Activated CD8-positive, alpha-beta memory T cell treated with anti-CD3 and anti-CD28 coated beads for 4 hours (primary cell): ENCODE measurements around the gene KCTD12.
A peak's percentile ranks its signal among the peaks of the same experiment; 100 is the strongest.
"Not testable (repeated sequence)": the region's sequence is repeated elsewhere in the genome, so short reads cannot be mapped to it uniquely, and the experiment has no call there.

Experiments
- DNase-seq, 2 donors: peaks; one replicate each; pipeline ENCODE4 v3.0.0-alpha.2; 2020; ENCODE audit warnings: low read depth in 2 of 2

KCTD12 gene

GRCh38 chr13:76886292-76887075 is at the start of gene KCTD12:
Gene KCTD12, minus strand, starts transcription at chr13:76886405. Its CDS starts 257 bp downstream, at chr13:76886148.
- DNase-seq = peak; percentile 64 to 79

- DNase-seq = no peak
Observed at GRCh38 chr13:76934671-76935070, 48.5 kb upstream of the KCTD12 start.

DNA sequence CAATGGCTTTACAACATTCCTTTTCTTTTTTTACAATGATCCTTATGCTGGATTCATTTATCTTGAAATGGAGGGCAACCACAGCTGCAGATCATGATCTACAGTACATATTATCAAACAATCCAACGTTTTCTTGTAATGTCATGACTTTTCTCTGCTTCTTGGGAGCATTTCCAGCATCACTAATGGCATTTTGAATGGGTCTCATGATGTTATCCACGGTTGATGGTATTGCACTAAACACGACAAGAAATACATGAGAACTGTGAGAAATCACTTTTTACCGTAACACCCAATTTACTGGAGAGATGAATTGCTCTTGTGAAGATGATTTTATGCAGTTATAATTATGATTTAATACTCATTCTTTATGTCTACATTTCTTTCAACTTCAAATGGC is 45.9 kb upstream of the KCTD12 start:
- no peak for DNase-seq

DNA sequence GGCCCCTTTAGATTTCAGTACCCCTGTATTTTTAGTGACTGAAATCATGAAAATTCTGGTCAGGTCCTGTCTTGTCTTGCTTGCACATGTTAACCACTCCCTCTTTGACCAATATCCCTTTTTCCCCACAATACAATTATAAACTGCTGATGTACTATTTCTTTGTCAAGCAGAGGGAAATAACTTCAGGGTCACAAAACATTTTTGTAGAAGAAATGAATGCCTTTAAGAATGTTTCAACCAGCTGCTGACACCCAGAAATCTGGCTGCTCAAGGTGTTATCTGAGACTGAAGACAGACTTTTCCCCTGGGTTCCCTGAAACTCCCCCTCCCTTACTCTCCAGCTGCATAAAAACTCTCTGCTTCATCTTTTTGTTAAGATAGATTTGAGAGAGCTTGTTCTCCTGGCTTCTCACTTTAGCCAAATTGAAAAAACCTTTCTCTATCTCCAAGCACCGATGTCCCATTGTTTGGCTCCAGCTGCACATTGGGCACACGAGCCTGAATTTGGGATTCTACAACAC is 43.7 kb upstream of the KCTD12 start:
- no peak for DNase-seq

DNA sequence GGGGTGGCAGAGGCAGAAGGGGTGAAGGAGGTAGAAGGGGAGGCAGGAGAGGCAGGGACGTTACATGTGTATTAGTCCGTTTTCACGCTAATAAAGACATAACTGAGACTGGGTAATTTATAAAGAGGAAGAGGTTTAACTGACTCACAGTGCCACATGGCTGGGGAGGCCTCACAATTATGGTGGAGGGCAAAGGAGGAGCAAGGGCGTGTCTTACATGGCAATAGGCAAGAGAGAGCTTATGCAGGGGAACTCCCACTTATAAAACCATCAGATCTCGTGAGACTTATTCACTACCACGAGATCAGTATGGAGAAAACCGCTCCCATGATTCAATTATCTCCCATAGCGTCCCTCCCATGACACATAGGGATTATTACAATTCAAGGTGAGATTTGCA is 43.1 kb upstream of the KCTD12 start:
- no peak for DNase-seq

- DNase-seq = no peak
Observed at GRCh38 chr13:76928456-76928855, 42.3 kb upstream of the KCTD12 start.

- DNase-seq = no peak
Observed at GRCh38 chr13:76927955-76928354, 41.8 kb upstream of the KCTD12 start.

DNA sequence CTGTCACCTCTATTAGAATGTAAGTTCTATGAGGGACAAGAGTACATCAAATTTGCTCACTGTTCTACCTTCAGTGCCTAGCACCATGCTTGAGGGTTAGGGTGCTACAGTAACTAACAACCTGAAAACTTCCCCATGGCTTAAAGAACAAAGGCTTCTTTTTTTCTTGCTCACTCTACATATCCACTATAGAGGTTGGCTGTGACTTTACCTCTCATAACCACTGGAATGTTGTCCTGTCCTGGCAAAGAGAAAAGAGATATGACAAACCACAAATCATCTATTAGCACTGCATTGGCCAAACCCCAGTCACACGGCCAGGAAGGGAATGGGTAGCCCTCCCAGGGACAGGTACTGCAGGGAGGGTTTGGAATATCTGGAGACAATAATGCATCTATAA is 38.9 kb upstream of the KCTD12 start:
- no peak for DNase-seq

GRCh38 chr13:76921516-76921915 is 35.3 kb upstream of the KCTD12 start:
- no peak for DNase-seq

DNA sequence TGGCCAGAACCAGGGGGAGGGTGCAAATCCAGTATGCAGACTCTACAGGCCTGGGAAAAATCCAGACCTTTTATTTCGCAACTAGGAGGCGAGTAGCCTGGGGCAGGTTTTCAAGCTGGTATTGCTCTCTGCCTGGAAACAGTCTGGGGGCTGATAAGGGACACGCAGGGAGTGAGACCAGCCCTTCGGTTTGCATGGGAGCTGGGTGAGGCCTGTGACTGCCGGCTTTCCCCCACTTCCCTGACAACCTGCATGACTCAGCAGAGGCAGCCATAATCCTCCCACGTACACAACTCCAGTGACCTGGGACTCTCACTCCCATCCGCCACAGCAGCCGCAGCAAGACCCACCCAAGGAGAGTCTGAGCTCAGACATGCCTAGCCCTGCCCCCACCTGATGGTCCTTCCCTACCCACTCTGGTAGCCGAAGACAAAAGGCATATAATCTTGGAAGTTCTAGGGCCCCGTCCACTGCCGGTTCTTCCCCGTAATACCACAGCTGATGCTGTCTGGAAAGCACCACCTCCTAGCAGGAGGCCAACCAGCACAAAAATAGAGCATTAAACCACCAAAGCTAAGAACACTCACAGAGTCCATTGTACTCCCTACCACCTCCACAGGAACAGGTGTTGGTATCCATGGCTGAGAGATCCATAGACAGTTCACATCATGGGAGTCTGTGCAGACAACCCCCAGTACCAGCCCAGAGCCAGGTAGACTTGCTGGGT is 31.7 kb upstream of the KCTD12 start:
- not testable (repeated sequence) for DNase-seq

GRCh38 chr13:76917095-76917494 is 30.9 kb upstream of the KCTD12 start:
- DNase-seq = no peak

DNA sequence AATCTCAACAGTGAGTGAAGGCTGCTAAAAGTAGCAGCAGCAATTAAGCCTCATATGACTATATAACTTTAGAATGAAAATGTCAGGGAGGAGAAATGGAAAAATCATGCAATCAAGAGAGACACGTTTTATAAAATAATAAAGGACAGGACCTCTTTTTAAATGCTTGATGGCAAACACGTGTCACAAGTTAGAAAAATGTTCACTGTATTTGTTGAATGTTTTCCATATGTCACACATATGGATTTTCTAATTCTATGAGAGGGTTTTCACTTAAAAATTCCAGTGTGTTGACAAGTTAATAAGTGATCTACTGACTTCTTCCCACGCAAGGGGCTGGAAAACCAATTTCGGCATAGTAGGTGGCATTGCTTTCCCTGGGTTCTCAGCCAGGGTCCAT is 27.7 kb upstream of the KCTD12 start:
- DNase-seq = no peak

DNA sequence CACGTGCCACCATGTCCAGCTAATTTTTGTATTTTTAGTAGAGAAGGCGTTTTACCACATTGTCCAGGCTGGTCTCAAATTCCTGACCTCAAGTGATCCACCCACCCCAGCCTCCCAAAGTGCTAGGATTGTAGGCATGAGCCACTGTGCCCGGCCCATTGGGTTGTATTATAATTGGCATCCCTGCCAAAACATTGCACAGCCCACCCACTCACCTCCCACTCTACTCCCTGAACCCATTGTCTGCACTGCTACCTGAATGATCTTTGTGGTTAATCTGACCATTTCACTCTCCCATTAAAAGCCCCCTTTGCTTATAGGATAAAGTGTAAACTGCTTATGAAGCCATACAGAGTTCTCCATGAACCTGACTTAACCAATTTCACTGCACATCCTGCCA is 26.3 kb upstream of the KCTD12 start:
- no peak for DNase-seq

DNA sequence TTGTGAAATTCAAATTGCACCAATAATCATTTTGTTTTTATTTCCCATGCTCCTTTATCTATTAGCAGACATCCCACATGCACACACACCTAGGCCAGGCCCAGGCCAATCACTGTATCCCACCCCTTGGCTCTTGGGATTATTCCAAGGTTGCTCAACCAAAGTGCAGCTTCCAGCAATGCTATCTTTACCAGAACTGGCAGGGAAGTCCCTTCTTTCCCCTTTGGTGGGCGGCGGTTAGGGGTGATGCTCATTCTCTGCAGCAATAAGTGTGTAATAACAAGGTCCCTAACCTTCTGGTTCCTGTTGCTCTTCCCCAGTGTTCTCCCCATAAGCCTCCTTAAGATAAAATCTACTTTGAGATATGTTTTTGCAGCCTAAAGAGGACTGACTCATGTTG is 18.3 kb upstream of the KCTD12 start:
- no peak for DNase-seq

GRCh38 chr13:76903544-76904162 is 17.4 kb upstream of the KCTD12 start:
- peak; percentile 25 to 52 for DNase-seq

DNA sequence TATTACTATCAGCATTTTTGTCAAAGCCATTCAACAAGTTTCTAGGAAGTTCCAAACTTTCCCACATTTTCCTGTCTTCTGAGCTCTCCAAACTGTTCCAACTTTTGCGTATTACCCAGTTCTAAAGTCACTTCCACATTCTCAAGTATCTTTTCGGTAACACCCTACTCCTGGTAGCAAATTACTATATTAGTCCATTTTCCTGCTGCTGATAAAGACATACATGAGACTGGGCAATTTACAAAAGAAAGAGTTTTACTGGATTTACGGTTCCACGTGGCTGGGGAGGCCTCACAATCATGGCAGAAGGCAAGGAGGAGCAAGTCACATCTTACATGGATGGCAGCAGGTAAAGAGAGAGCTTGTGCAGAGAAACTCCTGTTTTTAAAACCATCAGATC is 12.9 kb upstream of the KCTD12 start:
- DNase-seq = not testable (repeated sequence)

DNA sequence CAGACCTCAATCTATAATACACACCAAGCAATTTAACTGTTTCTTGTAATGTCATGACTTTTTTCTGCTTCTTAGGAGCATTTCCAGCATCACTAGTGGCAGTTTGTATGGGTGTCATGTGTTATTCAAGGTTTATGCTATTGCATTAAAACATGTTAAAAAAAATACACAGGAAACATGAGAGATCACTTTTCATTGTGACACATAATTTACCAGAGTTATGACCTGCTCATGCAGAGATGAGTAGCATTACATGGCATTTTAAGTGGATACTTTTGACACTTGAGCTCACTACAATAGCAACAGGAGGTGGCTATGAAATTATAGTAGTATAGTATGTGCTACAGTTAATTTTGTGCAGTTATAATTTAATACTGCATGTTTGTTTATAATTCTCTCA is 11.0 kb upstream of the KCTD12 start:
- not testable (repeated sequence) for DNase-seq

DNA sequence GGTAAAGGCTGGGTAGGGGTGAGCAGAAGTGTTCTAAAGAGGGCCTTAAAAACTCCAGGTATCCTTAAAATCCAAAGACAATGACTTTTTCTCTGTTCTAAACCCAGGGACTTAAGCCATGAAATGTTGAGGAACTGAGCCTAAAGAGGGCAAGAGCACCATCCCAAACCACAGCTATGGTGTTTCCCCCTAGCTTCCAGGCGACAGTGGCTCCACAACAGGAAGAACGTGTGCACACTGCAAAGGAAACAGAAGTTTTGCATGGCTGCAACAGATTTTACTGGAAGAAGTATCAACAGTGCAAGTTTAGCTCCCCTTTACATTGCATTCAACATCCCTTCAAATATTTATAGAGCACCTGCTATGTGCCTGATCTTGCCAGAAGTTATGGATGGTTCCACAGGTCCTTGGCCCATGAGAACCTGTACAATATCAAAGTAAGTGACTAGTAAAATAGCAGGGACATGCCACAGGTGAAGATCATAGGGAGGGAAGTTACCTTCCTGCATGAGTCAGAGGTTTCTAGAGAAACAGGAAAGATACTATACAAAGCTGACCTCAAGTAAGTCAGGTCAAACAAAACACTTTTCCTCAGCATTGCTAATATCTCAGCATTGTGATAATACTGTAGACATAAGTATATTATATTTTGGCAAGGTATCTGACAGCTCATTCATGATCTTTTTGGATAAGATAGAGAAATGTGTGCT is 8.4 kb upstream of the KCTD12 start:
- no peak for DNase-seq

DNA sequence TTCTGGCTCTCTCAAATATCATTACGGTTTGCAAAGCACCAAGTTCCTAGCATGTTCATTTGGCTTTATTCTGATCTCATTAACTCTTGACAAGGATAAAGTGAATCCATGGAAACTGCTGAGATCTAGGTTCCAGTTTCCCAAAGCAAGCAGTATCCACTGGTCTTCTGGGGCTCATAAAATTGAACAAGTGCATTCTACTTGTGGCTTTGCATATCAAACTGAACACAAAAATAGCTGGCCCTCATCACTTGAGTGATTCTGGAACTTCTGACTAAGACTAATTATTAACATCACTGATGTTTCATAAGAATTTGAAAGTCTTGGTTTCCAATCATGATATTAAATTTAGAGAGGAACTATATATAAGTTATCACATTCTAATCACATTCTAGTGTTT is 6.3 kb upstream of the KCTD12 start:
- no peak for DNase-seq

GRCh38 chr13:76890021-76890420 is 3.8 kb upstream of the KCTD12 start:
- no peak for DNase-seq

GRCh38 chr13:76889254-76889653 is 3.0 kb upstream of the KCTD12 start:
- no peak for DNase-seq

DNA sequence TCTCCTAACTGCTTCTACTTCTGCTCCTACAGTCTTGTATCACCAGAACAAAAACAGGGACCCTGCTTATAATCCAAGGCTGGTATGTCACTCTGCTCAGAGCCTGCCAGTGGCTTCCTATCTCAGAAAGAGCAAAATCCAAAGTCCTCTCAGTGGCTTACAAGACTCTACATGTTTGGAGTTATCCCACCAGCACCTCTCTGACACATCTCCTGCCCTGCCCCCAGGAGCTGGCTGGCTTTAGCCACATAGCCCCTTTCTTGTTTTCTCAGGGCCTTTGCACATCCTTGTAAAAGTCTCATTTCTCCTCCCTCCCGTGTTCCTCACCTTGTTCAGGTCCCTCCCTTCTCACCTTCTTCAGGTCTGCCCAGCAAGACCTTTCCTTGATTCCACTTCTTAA is 2.2 kb upstream of the KCTD12 start:
- no peak for DNase-seq
